GM20000 (cell line): ENCODE measurements around the gene FAM78A.

ENCODE experiments used
- DNase-seq: peaks from one replicate; pipeline ENCODE4 v3.0.0; 2012; ENCODE audit warnings: low spot score
- TF ChIP-seq, protein P1 (sequence below): IDR thresholded peaks from 2 replicates; pipeline ENCODE4 v1.5.1; 2012; ENCODE audit warnings: mild to moderate bottlenecking, control low read depth; ENCODE audit errors: extremely low read depth, missing control alignments

FAM78A gene

DNA sequence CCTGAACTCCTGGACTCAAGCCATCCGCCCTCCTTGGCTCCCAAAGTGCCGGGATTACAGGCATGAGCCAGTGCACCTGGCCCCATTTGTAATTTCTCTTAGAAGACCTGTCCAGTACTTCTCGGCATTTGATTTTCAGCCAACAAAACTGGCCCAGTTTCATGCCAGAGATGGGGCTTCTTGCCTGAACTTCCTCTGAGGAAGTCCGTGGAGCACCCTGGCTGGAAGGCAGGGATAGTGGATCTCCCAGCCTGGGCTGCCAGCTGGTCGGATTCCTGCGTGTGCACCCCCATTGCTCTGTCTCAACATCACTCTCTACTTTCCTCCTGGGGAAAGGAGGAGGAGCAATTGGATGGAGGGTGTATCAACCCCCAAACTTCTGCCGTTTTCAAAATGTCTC, 39.0 kb downstream of the FAM78A start:
- TF ChIP-seq, protein P1, sequence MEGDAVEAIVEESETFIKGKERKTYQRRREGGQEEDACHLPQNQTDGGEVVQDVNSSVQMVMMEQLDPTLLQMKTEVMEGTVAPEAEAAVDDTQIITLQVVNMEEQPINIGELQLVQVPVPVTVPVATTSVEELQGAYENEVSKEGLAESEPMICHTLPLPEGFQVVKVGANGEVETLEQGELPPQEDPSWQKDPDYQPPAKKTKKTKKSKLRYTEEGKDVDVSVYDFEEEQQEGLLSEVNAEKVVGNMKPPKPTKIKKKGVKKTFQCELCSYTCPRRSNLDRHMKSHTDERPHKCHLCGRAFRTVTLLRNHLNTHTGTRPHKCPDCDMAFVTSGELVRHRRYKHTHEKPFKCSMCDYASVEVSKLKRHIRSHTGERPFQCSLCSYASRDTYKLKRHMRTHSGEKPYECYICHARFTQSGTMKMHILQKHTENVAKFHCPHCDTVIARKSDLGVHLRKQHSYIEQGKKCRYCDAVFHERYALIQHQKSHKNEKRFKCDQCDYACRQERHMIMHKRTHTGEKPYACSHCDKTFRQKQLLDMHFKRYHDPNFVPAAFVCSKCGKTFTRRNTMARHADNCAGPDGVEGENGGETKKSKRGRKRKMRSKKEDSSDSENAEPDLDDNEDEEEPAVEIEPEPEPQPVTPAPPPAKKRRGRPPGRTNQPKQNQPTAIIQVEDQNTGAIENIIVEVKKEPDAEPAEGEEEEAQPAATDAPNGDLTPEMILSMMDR: no peak
- DNase-seq: no peak

DNA sequence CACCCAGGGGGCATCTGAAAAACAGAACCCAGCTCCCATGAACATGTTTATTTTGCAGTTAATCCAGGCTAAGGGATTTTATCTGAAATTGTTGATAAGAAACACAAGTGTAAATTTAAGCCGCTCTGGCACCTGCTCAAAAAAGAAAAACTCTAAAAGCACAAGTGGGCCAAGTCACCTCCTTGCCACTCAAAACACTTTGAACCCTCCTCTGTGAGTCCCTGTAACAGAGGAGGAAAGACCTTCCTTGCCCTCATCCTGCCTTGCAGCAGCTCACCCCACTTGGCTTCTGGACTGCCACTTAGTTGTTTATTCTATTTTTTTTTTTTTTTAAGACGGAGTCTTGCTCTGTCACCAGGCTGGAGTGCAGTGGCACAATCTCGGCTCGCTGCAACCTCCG, 39.5 kb downstream of the FAM78A start:
- TF ChIP-seq, protein P1: no peak
- DNase-seq: no peak

DNA sequence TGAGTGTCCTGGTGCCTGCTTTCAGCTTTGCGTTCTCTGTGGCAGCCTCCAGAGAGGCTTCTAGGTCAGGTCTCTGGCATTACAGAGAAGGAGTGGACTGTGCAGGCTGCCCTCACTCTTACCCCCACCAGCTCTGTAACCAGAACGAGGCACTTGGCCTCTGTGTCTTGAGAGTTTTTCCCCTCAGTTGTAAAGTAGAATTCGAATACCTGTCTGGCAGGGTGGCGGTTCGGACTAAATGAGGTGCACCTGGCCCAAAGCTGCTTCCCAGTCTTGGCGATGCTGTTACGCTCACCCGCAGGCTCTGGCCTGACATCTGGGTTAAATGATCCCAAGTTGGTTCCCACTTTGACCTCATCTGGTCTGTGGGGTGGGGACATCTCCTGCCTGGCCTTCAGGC, 40.1 kb downstream of the FAM78A start:
- no peak for DNase-seq
- TF ChIP-seq, protein P1: no peak

DNA sequence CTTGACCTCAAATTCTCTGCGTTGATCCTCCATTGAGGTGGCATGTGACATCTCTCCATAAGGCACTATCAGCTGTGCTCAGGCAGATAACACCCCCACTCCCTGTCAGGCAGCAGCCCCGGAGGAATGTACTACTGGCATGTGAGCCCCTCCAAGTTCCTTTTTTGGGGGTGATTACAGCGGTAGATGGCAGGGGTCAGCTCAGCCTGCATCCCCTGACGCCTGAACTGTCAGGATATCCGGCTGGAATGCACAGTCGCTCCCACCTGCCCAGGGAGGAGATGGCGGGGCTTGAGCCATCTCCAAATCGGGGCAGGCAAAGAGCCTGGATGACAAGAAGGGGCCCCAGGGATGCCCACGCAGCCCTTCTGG, 40.8 kb downstream of the FAM78A start:
- no peak for DNase-seq
- TF ChIP-seq, protein P1: no peak

DNA sequence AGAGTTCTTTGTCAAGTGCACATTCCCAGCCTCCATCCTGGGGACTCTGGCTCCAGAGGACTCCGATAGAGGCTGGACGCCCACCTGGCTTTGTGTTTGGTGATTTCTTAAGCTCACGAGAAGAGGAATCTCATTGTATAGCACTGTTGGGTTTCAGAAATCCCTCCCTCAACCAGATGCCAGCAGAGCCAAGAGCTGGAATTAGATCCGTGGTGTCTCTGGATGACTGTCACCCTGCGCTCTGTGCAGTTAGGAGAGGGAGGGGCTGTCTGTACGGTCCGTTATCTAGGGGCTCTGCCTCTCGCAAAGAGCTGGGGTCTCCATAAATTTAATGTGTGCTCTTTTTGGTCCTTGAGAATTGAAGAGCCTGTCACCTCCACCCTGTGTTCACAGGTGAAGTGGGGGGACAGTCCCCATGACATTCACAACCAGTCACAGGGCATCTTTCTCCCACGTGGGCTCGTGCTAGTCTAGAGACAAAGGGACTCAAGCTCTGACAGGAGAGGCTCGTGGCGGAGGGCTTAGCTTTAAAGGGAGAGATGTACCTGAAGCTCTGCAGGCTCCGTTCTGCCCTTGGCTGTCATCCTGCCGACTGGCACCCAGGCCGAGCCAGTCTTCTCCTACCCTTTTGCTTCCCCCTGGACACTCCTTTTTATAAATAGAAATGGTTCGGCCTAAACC, 41.4 kb downstream of the FAM78A start:
- TF ChIP-seq, protein P1: no peak
- DNase-seq: no peak

DNA sequence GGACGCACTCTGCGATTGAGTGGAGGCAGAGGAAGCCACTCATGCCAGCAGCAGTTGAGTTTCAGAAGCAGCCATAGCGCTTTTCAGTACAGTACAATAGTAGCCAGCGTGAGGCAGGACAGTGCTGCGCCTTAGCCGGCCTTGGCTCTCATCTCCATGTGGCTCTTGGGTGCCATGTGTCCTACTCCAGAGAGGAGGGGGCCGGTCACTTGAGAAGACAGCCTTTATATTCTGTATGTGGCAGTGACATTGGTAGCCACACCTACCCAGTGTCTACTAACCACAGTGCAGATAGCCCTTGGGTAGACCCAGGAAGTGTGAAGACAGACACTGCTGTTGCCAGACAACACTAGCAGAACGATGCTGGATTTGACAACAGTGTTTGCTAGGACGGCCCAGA, 42.3 kb downstream of the FAM78A start:
- DNase-seq: no peak
- TF ChIP-seq, protein P1: no peak

DNA sequence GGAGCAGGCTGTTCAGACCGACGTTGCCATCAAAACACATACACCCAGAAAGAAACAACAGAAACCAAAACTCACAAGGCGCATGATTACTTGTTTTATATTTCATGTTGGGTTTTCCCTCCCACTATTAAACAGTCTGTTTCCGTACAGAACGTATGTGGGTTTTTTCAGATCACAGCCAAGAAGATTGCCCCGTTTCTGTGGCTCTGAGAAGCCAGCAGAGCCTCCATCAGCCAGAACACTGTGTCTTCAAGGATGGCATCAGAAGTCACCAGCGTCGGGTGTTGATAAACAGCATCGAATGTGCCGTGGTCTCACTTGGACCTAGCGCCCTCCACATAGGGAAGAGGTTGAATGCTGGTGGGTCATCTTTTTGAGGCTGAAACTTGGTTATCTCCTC, 42.8 kb downstream of the FAM78A start:
- no peak for DNase-seq
- TF ChIP-seq, protein P1: no peak
